ENCODE measurements around the gene VBP1.
"Not testable (repeated sequence)": the region's sequence is repeated elsewhere in the genome, so short reads cannot be mapped to it uniquely, and the experiment has no call there.

The VBP1 gene

DNA sequence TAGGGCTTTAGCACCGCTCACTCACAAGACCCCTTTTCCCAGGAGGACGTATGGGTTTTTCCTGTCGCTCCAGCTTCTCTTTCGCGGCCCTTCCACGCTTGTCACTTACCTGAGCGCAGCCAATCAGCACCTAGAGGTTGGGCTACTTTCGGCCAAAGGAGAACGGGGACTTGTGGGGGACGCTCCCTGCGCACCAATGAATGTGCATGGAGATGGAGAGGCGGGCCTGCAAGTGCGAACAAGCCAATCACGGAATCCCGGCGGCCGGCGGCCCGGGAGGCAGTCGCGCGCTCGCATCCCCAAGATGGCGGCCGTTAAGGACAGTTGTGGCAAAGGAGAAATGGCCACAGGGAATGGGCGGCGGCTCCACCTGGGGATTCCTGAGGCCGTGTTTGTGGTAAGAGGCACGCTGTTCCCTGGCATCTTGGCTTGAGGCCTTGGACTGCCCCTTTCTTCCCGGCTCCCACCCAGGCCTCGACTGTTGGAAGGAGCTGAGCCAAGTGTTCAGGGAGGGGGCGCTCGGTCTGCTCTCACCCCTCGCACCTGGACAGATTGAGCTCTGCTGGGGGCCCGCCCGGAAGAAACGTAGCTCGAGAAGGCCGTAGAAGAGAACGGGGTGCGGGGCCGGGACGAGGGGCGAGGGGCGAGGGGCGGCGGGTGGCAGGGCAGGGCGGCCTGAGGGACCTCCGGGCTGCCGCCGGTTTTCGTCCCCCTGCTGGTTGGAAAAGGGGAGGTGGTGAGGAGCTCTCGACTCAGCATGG, at the start of gene VBP1:
TSS of gene VBP1 (plus strand) at position 282 of the 761 bp plus-strand sequence. CDS start at position 305, 23 bp downstream.
- DNase-seq: peak; percentile 78 to 89

DNA sequence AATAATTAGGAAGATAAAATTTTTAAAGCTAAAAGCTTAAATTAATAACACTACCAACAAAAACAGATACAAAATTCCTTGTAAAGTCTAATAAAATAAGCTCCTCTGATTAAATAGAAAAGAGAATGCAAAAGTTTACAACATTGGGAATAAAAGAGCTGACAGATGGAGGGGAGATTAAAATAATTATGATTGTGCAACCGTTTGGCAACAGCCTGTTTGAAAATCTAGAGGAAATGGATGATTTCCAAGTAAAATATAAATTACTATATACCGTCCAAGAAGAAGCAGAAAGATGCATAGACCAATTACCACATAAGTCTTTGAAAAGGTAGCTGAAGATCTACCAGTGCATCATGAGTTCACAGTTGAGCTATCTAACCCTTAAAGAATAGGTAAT, 46.4 kb upstream of the VBP1 start:
- no peak for DNase-seq

- no peak for DNase-seq
Measured at GRCh38 chrX:155179346-155179997, 36.8 kb upstream of the VBP1 start.

- peak; percentile 5 to 13 for DNase-seq
Measured at GRCh38 chrX:155188786-155189185, 27.5 kb upstream of the VBP1 start.

DNA sequence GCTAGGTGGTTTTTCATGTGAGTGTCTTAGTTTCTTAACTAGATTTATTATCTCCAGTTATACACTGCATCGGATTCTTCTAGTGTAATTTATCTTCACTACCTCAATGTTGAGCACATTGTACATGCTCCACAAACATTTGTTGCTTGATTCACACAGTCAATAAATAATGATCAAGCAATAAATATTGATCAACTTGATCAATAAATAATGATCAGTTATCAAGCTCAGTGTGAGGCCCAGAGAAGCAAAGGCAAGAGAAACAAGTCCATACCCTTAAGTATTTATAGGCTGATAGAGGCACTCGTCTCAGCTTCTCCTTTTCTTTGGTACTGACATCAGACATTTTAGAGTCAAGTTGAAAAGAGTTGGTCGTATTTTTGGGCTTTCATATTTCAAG, 5.1 kb upstream of the VBP1 start:
- no peak for DNase-seq

DNA sequence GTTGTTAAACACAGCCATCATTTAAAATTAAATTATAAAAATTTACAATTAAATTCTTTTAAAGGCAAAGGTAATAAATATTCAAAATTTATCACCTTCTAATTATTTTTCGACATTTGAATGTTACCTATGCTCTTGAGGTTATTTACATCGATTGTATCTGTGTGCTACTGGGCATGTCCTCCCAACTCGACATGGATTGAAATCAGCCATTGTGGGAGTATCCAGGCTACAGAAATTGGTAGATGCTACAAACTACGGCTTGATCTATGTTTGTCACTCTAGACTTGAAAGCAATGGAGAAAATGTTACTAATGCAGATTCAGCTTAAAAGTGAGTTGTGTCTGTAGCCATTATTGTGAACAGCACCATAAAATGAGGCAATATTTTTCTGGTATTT, 2.5 kb upstream of the VBP1 start:
- no peak for DNase-seq

DNA sequence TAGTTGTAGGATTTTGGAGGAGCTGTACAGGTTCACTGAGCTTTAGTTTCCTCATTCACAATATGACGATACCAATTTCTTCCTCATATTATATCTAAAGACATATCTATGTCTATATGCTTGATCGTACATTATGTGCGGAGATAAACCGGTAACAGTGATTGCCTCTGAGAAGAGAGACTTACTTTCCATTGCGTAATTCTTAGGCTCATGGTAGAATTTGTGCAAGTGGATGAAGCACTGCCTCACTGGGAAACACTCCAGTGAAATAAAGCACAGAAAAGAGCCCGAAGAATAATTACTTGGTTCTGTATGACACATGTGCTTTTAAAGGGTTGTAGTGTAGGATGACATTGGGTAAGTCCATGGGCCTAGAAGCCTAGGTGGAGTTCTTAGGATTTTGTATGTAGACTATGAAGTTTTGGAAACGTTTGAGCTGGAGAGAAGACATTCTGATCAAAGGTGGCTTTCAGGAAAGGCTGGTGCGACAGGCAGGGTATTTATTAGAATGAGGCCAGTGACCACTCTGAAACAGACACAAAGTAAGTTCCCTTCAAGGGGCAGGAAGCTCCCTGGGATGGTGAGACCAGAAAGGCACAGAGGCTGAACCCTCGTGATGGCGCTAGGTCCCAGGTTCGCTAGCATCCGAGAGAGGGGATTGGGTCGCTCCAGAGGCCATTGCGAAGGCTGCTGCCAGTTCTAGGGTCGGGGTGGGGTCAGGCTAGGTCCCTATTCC, 649 bp upstream of the VBP1 start:
- DNase-seq: peak in 1 of 2 donors; percentile 3

DNA sequence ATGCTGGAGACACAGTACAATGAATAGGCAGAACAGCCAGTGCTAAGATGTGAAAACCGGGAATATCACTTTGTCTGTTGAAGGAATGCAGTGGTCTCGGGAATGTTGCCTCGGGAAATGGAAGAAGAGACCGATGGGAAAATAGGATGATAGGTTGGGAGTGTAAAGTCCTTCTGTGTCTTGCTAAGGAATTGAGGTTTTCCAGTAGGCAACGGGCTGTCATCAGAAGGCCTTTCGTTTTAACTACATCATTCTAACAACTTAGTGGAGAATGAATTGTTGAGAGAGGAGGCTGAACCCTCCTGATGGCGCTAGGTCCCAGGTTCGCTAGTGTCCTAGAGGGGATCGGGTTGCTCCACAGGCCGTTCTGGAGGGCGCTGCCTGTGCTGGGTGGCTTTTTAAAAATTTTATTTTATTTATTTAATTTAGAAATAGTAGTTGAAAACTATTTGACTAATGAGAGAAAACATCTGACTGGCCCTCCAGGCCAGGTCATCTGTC, 730 bp downstream of the VBP1 start:
- no peak for DNase-seq

GRCh38 chrX:155218777-155219176, 2.5 kb downstream of the VBP1 start:
- DNase-seq: no peak

GRCh38 chrX:155221351-155221750, 5.1 kb downstream of the VBP1 start:
- DNase-seq: no peak

DNA sequence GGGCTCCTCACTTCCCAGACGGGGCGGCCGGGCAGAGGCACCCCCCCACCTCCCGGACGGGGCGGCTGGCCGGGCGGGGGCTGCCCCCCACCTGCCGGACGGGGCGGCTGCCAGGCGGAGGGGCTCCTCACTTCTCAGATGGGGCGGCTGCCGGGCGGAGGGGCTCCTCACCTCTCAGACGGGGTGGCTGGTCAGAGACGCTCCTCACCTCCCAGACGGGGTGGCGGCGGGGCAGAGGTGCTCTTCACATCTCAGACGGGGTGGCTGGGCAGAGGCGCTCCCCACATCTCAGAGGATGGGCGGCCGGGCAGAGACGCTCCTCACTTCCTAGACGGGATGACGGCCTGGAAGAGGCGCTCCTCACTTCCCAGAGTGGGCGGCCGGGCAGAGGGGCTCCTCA, 7.5 kb downstream of the VBP1 start:
- DNase-seq: not testable (repeated sequence)

- no peak for DNase-seq
Measured at GRCh38 chrX:155225774-155226173, 9.5 kb downstream of the VBP1 start.

- no peak for DNase-seq
Measured at GRCh38 chrX:155231163-155231562, 14.9 kb downstream of the VBP1 start.

- DNase-seq: no peak
Measured at GRCh38 chrX:155235891-155236290, 19.6 kb downstream of the VBP1 start.

- no peak for DNase-seq
Measured at GRCh38 chrX:155237719-155238118, 21.5 kb downstream of the VBP1 start.

- DNase-seq: peak; percentile 45 to 56
Measured at GRCh38 chrX:155242300-155242699, 26.0 kb downstream of the VBP1 start.

- no peak for DNase-seq
Measured at GRCh38 chrX:155246748-155247147, 30.5 kb downstream of the VBP1 start.

DNA sequence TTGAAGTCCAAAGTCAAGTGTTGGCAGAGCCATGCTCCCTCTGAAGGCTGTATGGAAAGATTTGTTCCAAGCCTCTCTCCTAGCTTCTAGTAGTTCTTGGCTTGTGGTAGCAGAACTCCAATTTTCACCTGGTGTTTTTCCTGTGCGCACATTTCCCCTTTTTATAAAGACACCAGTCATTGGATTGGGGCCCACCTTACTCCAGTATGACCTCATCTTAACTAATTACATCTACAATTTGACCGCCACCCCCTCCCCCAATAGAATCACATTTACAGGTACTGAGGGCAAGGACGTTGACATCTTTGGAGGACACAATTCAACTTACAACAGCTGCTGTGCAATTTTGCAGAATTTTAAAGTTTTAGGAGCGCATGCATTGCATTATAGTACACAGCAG, 31.2 kb downstream of the VBP1 start:
- DNase-seq: no peak

GRCh38 chrX:155251391-155251790, 35.1 kb downstream of the VBP1 start:
- no peak for DNase-seq

- DNase-seq: no peak
Measured at GRCh38 chrX:155259752-155260151, 43.5 kb downstream of the VBP1 start.

GRCh38 chrX:155262970-155263754, 46.9 kb downstream of the VBP1 start:
- no peak for DNase-seq

DNA sequence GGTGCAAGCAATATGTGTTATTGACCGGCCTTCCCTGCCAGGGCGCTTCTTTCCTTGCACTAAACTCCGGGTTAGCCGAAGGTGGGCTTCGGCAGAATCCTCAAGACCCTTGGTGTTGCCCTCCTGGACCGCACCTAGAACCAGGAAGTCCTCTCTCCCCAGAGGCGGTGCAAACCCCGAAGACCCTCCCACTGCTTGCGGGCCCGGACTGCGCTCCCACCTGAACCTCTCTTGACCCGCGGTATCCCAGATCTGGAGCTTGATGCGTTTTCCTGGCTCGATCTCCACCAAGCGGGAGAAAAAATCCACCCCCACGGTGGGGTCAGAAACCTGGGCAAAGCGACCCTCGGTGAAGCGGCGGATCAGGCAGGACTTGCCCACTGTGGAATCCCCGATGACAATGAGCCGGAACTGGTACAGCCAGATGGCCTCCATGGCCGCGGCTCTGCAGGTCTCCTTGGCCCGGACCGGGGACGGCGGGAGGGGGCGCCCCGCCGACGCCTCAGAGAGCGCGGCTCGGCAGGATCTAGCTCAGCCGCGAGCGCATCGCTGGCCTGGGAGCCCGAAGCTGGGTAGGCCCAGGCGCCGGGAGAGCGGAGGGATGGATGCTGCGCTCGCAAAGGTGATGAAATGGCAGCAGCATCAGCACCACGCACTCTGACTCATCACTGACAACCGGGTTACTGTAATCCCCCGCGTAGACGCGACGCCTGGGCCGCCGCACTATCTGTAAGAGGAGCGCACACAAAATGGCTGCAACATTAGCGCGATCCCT, 47.8 kb downstream of the VBP1 start, which contains the start of gene RAB39B:
TSS of gene RAB39B (minus strand) at position 638 of the 775 bp plus-strand sequence. CDS start at position 435, 203 bp downstream.
- DNase-seq: peak; percentile 31 to 58

Measured in inflammatory macrophage treated with lipopolysaccharide for 1 hour (primary cell).